K562 (cell line): Measurements from ENCODE around the gene SYMPK. TPM values are rescaled to one million over a fixed set of nuclear protein-coding genes. Genes with fewer than 3 reads are reported as not detected.

Source experiments
- ATAC-seq: fragments of 200-7000 bp; cut with Tn5 transposase; 3 replicates; pipeline ENCODE4 v1.9.1; 2020; ENCODE audit warnings: moderate library complexity
- BruUV-seq: library from RNA; stranded (reverse); fragments of 400-500 nt; replicated peaks from 2 replicates; lab custom pipeline; 2021; lab: Mats Ljungman, UMichigan
- CTCF ChIA-PET: fragments of 300-600 bp; formaldehyde crosslinking; extraction: SDS; loops from one replicate; lab custom pipeline; 2021; ENCODE audit warnings: low intra/inter-chr PET ratio; lab: Yijun Ruan, JAX
- POLR2A ChIA-PET: fragments of 300-600, 350-650 bp; sonication (Branson Sonifier 250); formaldehyde crosslinking; extraction: SDS; loops from one replicate; lab custom pipeline; 2021; ENCODE audit warnings: antibody characterized with exemption, inconsistent platforms; lab: Yijun Ruan, JAX
- DNase-seq, 4 experiments: peaks; one replicate each; pipeline versions ENCODE4 v3.0.0 to v3.0.0-alpha.2; 2011 to 2018; ENCODE audit warnings: low spot score in 3 of 4, mixed read lengths in 3 of 4; ENCODE audit errors: extremely low read depth in 1 of 4
- FAIRE-seq: peaks from 2 replicates; lab custom pipeline; 2011; peaks lifted over from hg19 to GRCh38; lab: Jason Lieb, UNC
- H2AFZ ChIP-seq: 2 replicates; pipeline ENCODE4 v1.6.0; 2011; ENCODE audit warnings: low read depth, low read length, control low read depth, inconsistent platforms
- H3K27ac ChIP-seq: fragments of 200-600 bp; 3 replicates; pipeline ENCODE4 v1.8.0; 2011; ENCODE audit warnings: low read depth, mild to moderate bottlenecking, control low read depth, inconsistent platforms, low read length, moderate library complexity, mixed read lengths; ENCODE audit errors: extremely low read depth
- H3K27me3 ChIP-seq, 2 experiments: fragments of 300-600 bp in 1 of 2; 2 replicates in 1 of 2; 3 replicates in 1 of 2; pipeline versions ENCODE4 v1.6.0 to v1.8.0; 2011; ENCODE audit warnings: inconsistent platforms in 2 of 2, low read length in 2 of 2, mild to moderate bottlenecking in 1 of 2, mixed read lengths in 1 of 2, moderate library complexity in 1 of 2; ENCODE audit not compliant: control insufficient read depth in 2 of 2, insufficient read depth in 2 of 2
- H3K36me3 ChIP-seq: fragments of 300-600 bp; 3 replicates; pipeline ENCODE4 v1.8.0; 2011; ENCODE audit warnings: mild to moderate bottlenecking, low read length, inconsistent platforms; ENCODE audit not compliant: control insufficient read depth, insufficient read depth
- H3K4me1 ChIP-seq, 2 experiments: fragments of 200-600 bp in 1 of 2; replicated peaks in 1 of 2; 2 replicates in 1 of 2; 3 replicates in 1 of 2; pipeline versions ENCODE4 v1.5.1 to v1.8.0; 2011; ENCODE audit warnings: inconsistent platforms in 2 of 2, low read length in 2 of 2, mild to moderate bottlenecking in 1 of 2, mixed read lengths in 1 of 2, moderate library complexity in 1 of 2; ENCODE audit not compliant: control insufficient read depth in 2 of 2, insufficient read depth in 2 of 2
- H3K4me2 ChIP-seq: 2 replicates; pipeline ENCODE4 v1.6.1; 2011; ENCODE audit warnings: low read length, control low read depth, inconsistent platforms, mixed read lengths; ENCODE audit not compliant: insufficient read depth
- H3K4me3 ChIP-seq: fragments of 200-600 bp; sonication (generic), shearing (Covaris generic); 2 replicates; pipeline ENCODE4 v1.5.1; 2016; ENCODE audit warnings: control low read depth, inconsistent platforms
- H3K79me2 ChIP-seq: fragments of 200-600 bp; 3 replicates; pipeline ENCODE4 v1.8.0; 2011; ENCODE audit warnings: low read length, inconsistent platforms; ENCODE audit not compliant: control insufficient read depth, insufficient read depth
- H3K9ac ChIP-seq, 2 experiments: 2 replicates each; pipeline versions ENCODE4 v1.6.0 to v1.6.1; 2011; ENCODE audit warnings: low read depth in 2 of 2, low read length in 2 of 2, control low read depth in 1 of 2, inconsistent platforms in 1 of 2, mild to moderate bottlenecking in 1 of 2, mixed read lengths in 1 of 2; ENCODE audit not compliant: insufficient read depth in 1 of 2
- H3K9me1 ChIP-seq: one replicate; pipeline ENCODE4 v1.6.0; 2011; ENCODE audit warnings: inconsistent platforms, mild to moderate bottlenecking, low read length, moderate library complexity; ENCODE audit not compliant: control insufficient read depth, insufficient read depth
- H3K9me3 ChIP-seq: replicated peaks from 2 replicates; pipeline ENCODE4 v1.5.1; 2011; ENCODE audit warnings: low read depth, low read length, inconsistent platforms; ENCODE audit not compliant: control insufficient read depth, insufficient read depth
- H4K20me1 ChIP-seq: replicated peaks from 2 replicates; pipeline ENCODE4 v1.6.1; 2011; ENCODE audit warnings: low read length, inconsistent platforms, mixed read lengths; ENCODE audit not compliant: control insufficient read depth, insufficient read depth
- ASH1L ChIP-seq: fragments of 450-650 bp; IDR thresholded peaks from 2 replicates; pipeline ENCODE4 v1.6.1; 2018; ENCODE audit warnings: borderline replicate concordance, mild to moderate bottlenecking, low read depth; ENCODE audit not compliant: partially characterized antibody
- CHAMP1 ChIP-seq: fragments of 450-650 bp; IDR thresholded peaks from 2 replicates; pipeline ENCODE4 v1.6.1; 2016; ENCODE audit warnings: mild to moderate bottlenecking
- HMGXB4 ChIP-seq: sonication (generic); formaldehyde crosslinking; IDR thresholded peaks from 2 replicates; pipeline ENCODE4 v1.8.1; 2023; ENCODE audit warnings: mild to moderate bottlenecking, missing genetic modification reagents
- KAT7 ChIP-seq: sonication (generic); formaldehyde crosslinking; IDR thresholded peaks from 2 replicates; pipeline ENCODE4 v1.8.0; 2022; ENCODE audit warnings: missing genetic modification reagents, mild to moderate bottlenecking, borderline replicate concordance
- MNT ChIP-seq, 2 experiments: fragments of 450-650 bp; conservative IDR thresholded peaks; 2 replicates each; pipeline ENCODE4 v1.6.1; 2017; ENCODE audit warnings: mild to moderate bottlenecking in 2 of 2, moderate library complexity in 2 of 2
- MXD1 ChIP-seq: fragments of 250-450 bp; sonication (Bioruptor Pico); IDR thresholded peaks from 2 replicates; pipeline ENCODE4 v1.8.0; 2021; ENCODE audit warnings: borderline replicate concordance, mild to moderate bottlenecking, moderate library complexity; ENCODE audit not compliant: poor library complexity, severe bottlenecking
- NCOA2 ChIP-seq, 2 experiments: fragments of 450-650 bp; IDR thresholded peaks; 2 replicates each; pipeline ENCODE4 v1.6.1; 2018; ENCODE audit warnings: mild to moderate bottlenecking in 2 of 2, moderate library complexity in 1 of 2; ENCODE audit not compliant: partially characterized antibody in 2 of 2
- PHTF2 ChIP-seq: fragments of 250-450 bp; sonication (Bioruptor Pico); IDR thresholded peaks from 2 replicates; pipeline ENCODE4 v1.5.0; 2021; ENCODE audit warnings: mild to moderate bottlenecking
- RAD51 ChIP-seq: fragments of 450-650 bp; IDR thresholded peaks from 2 replicates; pipeline ENCODE4 v1.7.1; 2016; ENCODE audit warnings: low read depth, mild to moderate bottlenecking, borderline replicate concordance
- RCOR1 ChIP-seq, 2 experiments: IDR thresholded peaks; 2 replicates each; pipeline ENCODE4 v1.6.1; 2012; ENCODE audit warnings: low read depth in 2 of 2, low read length in 2 of 2, borderline replicate concordance in 1 of 2, improper control_type of control experiment in 1 of 2
- SMAD3 ChIP-seq: fragments of 450-650 bp; formaldehyde crosslinking; conservative IDR thresholded peaks from 2 replicates; pipeline ENCODE4 v1.4.0; 2020; ENCODE audit warnings: mild to moderate bottlenecking
- SMAD4 ChIP-seq: fragments of 250-450 bp; sonication (Bioruptor Pico); conservative IDR thresholded peaks from 2 replicates; pipeline ENCODE4 v1.8.0; 2021; ENCODE audit warnings: inconsistent platforms, mild to moderate bottlenecking, moderate library complexity
- TFAM ChIP-seq: fragments of 250-450 bp; sonication (Bioruptor Pico); conservative IDR thresholded peaks from 2 replicates; pipeline ENCODE4 v1.5.0; 2021; ENCODE audit warnings: mild to moderate bottlenecking, moderate library complexity
- ZNF57 ChIP-seq: fragments of 450-650 bp; formaldehyde crosslinking; IDR thresholded peaks from 2 replicates; pipeline ENCODE4 v1.4.0; 2020; ENCODE audit warnings: mild to moderate bottlenecking, moderate library complexity
- ZNF584 ChIP-seq: fragments of 200-800 bp; sonication (Bioruptor generic); IDR thresholded peaks from 2 replicates; pipeline ENCODE4 v1.6.1; 2016; ENCODE audit warnings: low read depth, mild to moderate bottlenecking, missing genetic modification characterization, missing compliant biosample characterization
- ZNF668 ChIP-seq: fragments of 250-450 bp; sonication (Bioruptor Pico); IDR thresholded peaks from 2 replicates; pipeline ENCODE4 v1.8.0; 2022; ENCODE audit warnings: mild to moderate bottlenecking, inconsistent platforms
- ZZZ3 ChIP-seq: fragments of 450-650 bp; IDR thresholded peaks from 2 replicates; pipeline ENCODE4 v1.6.1; 2016; ENCODE audit warnings: antibody characterized with exemption, mild to moderate bottlenecking, moderate library complexity
- WGBS: fragments of 100-300 bp; shearing (Covaris generic); methylation state at CpG from one replicate; pipeline ENCODE4 v1.1.6; 2016; ENCODE audit warnings: low coverage, mixed read lengths; ENCODE audit not compliant: insufficient coverage; ENCODE audit errors: missing lambda C conversion rate; 5-methylcytosine and 5-hydroxymethylcytosine counted together
- in situ Hi-C: fragments of 300-500 bp; cut with MboI; formaldehyde crosslinking; loops from 4 replicates; pipeline ENCODE4 v1.15.0; 2018; ENCODE audit warnings: inconsistent platforms, mixed read lengths
- intact Hi-C: fragments of 100-400 bp; cut with micrococcal nuclease; formaldehyde crosslinking; loops from 2 replicates; pipeline ENCODE4 v1.14.2; 2022
- polyA plus RNA-seq, 8 experiments: library from polyadenylated mRNA; depleted of rRNA in 4 of 8; stranded (reverse) in 5 of 8; unstranded in 3 of 8; fragments of >200 nt; fragmentation: Nextera tagmentation in 2 of 8; fragmentation: Illumina TruSeq in 1 of 8; extraction: Ambion mirVana in 2 of 8; extraction: Trizol in 1 of 8; gene quantifications; 2 replicates each; pipeline versions ENCODE4 v1.2.1 to v1.2.3, GENCODE V29; 2011 to 2014; ENCODE audit warnings: inconsistent platforms in 1 of 8, missing spikeins in 1 of 8
- total RNA-seq, 7 experiments: library from RNA; depleted of rRNA in 6 of 7; stranded (reverse); fragments of >200 nt in 6 of 7; fragmentation: Illumina TruSeq in 2 of 7; extraction: Trizol in 2 of 7; gene quantifications; 2 replicates each; pipeline versions ENCODE4 v1.2.1 to v1.2.3, GENCODE V29; 2011 to 2021; ENCODE audit warnings: low replicate concordance in 1 of 7

Gene SYMPK
- total and polyA plus RNA-seq, 9 of the 15 experiments (the other 6 are each of a cell fraction or from before 2014, with no cell fraction given): 0.73 to 95.5 (median 58.4) TPM

- H3K27ac ChIP-seq: no peak overlapping the region
- peaks cover 9% of the 10 kb centered on the region for H3K79me2 ChIP-seq
- H2AFZ ChIP-seq: no peak overlapping the region
- WGBS: 26% methylated on average over 3 of the region's 3 CpGs
- H3K9me1 ChIP-seq: no peaks in the 10 kb centered on the region
- ATAC-seq: no peak
- peaks cover 2 to 6% of the 10 kb centered on the region in 2 experiments; a peak in 3 of 5 replicates for H3K27me3 ChIP-seq
- H3K9me3 ChIP-seq: no peaks in the 10 kb centered on the region
- BruUV-seq: no TSS peak
- H3K4me3 ChIP-seq: no peak overlapping the region
- ChIA-PET CTCF (no interaction called here), POLR2A (no interaction called here)
- in situ Hi-C loops: no loop called here
- DNase-seq: no peak
- no peak overlapping the region for H3K9ac ChIP-seq
- H3K4me1 ChIP-seq: peaks cover 0 to 18% of the 10 kb centered on the region in 2 experiments; a peak in 3 of 5 replicates
- no peak for FAIRE-seq
- H3K36me3 ChIP-seq: no peaks in the 10 kb centered on the region
- H4K20me1 ChIP-seq: no peaks in the 10 kb centered on the region
- intact Hi-C loops: no loop called here
- H3K4me2 ChIP-seq: no peak overlapping the region
- TF ChIP-seq SMAD4 (CRISPR knock-in tag) (no peak), KAT7 (no peak), RCOR1 (IDR thresholded peaks at IDR 0.05; ENCODE audit: borderline replicate concordance in 1 of 2, low read depth in 2 of 2, low read length in 2 of 2) (no peak), RAD51 (no peak), PHTF2 (no peak), ZZZ3 (no peak), CHAMP1 (no peak), MNT (conservative IDR thresholded peaks at IDR 0.05) (no peak), TFAM (no peak), SMAD3 (CRISPR knock-in tag) (no peak), ZNF584 (CRISPR knock-in tag) (no peak), HMGXB4 (CRISPR knock-in tag) (no peak), NCOA2 (IDR thresholded peaks at IDR 0.05; ENCODE audit: partially characterized antibody in 2 of 2) (no peak), MXD1 (CRISPR knock-in tag) (no peak), ZNF668 (CRISPR knock-in tag) (no peak), ZNF57 (no peak), ASH1L (no peak)
These were observed 43.3 kb upstream of the SYMPK start for GRCh38 chr19:45906221-45906620.
